Heart right ventricle (tissue), 16 donors: ENCODE measurements around the gene BMF. TPM values are rescaled to one million over a fixed set of nuclear protein-coding genes. Genes with fewer than 3 reads are reported as not detected.
"Not testable (repeated sequence)": the region's sequence is repeated elsewhere in the genome, so short reads cannot be mapped to it uniquely, and the experiment has no call there.

ENCODE experiments used
- ATAC-seq, 8 donors: fragments of 200-7000 bp; cut with Tn5 transposase; one replicate each; pipeline ENCODE4 v1.9.1; 2020; ENCODE audit warnings: mild to moderate bottlenecking in 8 of 8, moderate library complexity in 8 of 8, moderate number of reproducible peaks in 1 of 8
- DNase-seq, 2 donors: peaks; one replicate each; pipeline ENCODE4 v3.0.0-alpha.2; 2020
- H3K27ac ChIP-seq, 10 donors: fragments of 200-600 bp; sonication (generic) in 2 of 10; one replicate each; pipeline versions ENCODE4 v1.5.0 to v1.8.0; 2020 to 2022; ENCODE audit warnings: mild to moderate bottlenecking in 3 of 10
- H3K27me3 ChIP-seq, 7 donors: fragments of 200-600 bp; one replicate each; pipeline ENCODE4 v1.8.0; 2021 to 2022; ENCODE audit warnings: mild to moderate bottlenecking in 2 of 7
- H3K36me3 ChIP-seq, 9 donors: fragments of 200-600 bp; sonication (generic) in 1 of 9; one replicate each; pipeline versions ENCODE4 v1.5.0 to v1.8.0; 2020 to 2022; ENCODE audit warnings: mild to moderate bottlenecking in 2 of 9
- H3K4me1 ChIP-seq, 9 donors: fragments of 200-600 bp; sonication (generic) in 1 of 9; one replicate each; pipeline versions ENCODE4 v1.5.0 to v1.8.0; 2020 to 2022; ENCODE audit warnings: mild to moderate bottlenecking in 4 of 9
- H3K4me3 ChIP-seq, 10 donors: fragments of 200-600 bp; sonication (generic) in 2 of 10; one replicate each; pipeline versions ENCODE4 v1.5.0 to v1.8.0; 2020 to 2022; ENCODE audit warnings: mild to moderate bottlenecking in 7 of 10, moderate library complexity in 2 of 10
- H3K9me3 ChIP-seq, 11 donors: fragments of 200-600 bp in 10 of 11; sonication (generic) in 2 of 11; one replicate each; pipeline versions ENCODE4 v1.5.0 to v1.8.0; 2013 to 2022; ENCODE audit warnings: mild to moderate bottlenecking in 2 of 11, control low read depth in 1 of 11, moderate library complexity in 1 of 11
- WGBS, 2 donors: extraction: QIAGEN DNeasy Blood & Tissue Kit; methylation state at CpG; one replicate each; pipeline ENCODE4 v1.1.7; 2013; ENCODE audit warnings: inconsistent platforms in 1 of 2; 5-methylcytosine and 5-hydroxymethylcytosine counted together
- intact Hi-C, 10 donors: fragments of 100-400 bp; cut with DNase I; formaldehyde crosslinking; loops; one replicate each; pipeline versions ENCODE4 v1.11.1 to v1.14.2; 2022
- long read RNA-seq, 3 donors: library from polyadenylated mRNA; unstranded; transcript quantifications; one replicate each; pipeline ENCODE4 v2.0.0, GENCODE V29; 2020 to 2021
- polyA plus RNA-seq, 2 donors: library from polyadenylated mRNA; stranded (reverse); fragments of 200-250 nt; gene quantifications; one replicate each; pipeline ENCODE4 v1.2.3, GENCODE V29; 2013
- total RNA-seq, 10 donors: library from RNA; stranded (reverse); fragmentation: NEBNext Ultra II Directional in 3 of 10; extraction: Animal tissue kit (Norgen Biotek cat#: 25700) in 3 of 10; gene quantifications; one replicate each; pipeline versions ENCODE4 v1.2.1 to v1.2.4, GENCODE V29; 2021 to 2023
- TF ChIP-seq, protein P1 (sequence below), 9 donors: fragments of 200-600 bp; sonication (generic) in 2 of 9; IDR thresholded peaks; one replicate each; pipeline versions ENCODE4 v1.5.0 to v1.8.0; 2021 to 2022; ENCODE audit warnings: antibody characterized with exemption in 9 of 9, mild to moderate bottlenecking in 5 of 9, moderate library complexity in 1 of 9
- donor health status: Arrhythmogenic right ventricular cardiomyopathy.
- donor health status: ischemic (EF 13 %, LVEDD 7.1; RV severe dilation, severe dysfunction).
- donor health status: healthy with polysubstance abuse.
- donor health status: DM: no; HTN: yes; CAD: no.
- donor health status: DM: no; HTN: no; CAD: no.
- donor health status: ischemic (EF 25% LVEDD 6.9; RV normal size, moderate dysfunction).
- donor health status: ischemic (EF 25% LVEDD 5.7; RV mildly dilated, moderate dysfunction).
- donor health status: healthy.
- donor health status: DM: yes; HTN: yes; CAD: no.
- donor health status: Ischemic cardiomyopathy.
- donor health status: ischemic (EF 35%, LVEDD 5.7; RV mildly dilated, moderate dysfunction).
- donor health status: nonischemic (EF 11% LVEDD 7.7; RV severe dilation, severe dysfunction).
- donor health status: DM: yes; HTN: yes; CAD: no.
- donor health status: PGD.
- donor health status: ischemic (EF 29% LVEDD 5.4; RV normal size, mild dysfunction).
- donor health status: nonischemic (EF 23%, LVEDD 6.1; RV moderate dilation, normal function).

Gene BMF, protein sequence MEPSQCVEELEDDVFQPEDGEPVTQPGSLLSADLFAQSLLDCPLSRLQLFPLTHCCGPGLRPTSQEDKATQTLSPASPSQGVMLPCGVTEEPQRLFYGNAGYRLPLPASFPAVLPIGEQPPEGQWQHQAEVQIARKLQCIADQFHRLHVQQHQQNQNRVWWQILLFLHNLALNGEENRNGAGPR
- 10 to 100 TPM in 1 of 10 donors, 1 to 10 TPM in 8, under 1 TPM in 1; 0.92 to 10.2 (median 3.0) TPM for total RNA-seq
- polyA plus RNA-seq = 1 to 10 TPM; 2.1 to 4.6 TPM
- long read RNA-seq, donor 1, full-length matches to known transcripts = 2 of 4 reads
- long read RNA-seq, donor 1, partial matches to known transcripts = 1 of 4 reads
- long read RNA-seq, donor 1, other reads (novel, unspliced or antisense) = 1 of 4 reads
- long read RNA-seq, donor 2, full-length matches to known transcripts = 1 of 5 reads
- long read RNA-seq, donor 2, partial matches to known transcripts = 2 of 5 reads
- long read RNA-seq, donor 2, other reads (novel, unspliced or antisense) = 2 of 5 reads
- long read RNA-seq, donor 3 = 0 reads

DNA sequence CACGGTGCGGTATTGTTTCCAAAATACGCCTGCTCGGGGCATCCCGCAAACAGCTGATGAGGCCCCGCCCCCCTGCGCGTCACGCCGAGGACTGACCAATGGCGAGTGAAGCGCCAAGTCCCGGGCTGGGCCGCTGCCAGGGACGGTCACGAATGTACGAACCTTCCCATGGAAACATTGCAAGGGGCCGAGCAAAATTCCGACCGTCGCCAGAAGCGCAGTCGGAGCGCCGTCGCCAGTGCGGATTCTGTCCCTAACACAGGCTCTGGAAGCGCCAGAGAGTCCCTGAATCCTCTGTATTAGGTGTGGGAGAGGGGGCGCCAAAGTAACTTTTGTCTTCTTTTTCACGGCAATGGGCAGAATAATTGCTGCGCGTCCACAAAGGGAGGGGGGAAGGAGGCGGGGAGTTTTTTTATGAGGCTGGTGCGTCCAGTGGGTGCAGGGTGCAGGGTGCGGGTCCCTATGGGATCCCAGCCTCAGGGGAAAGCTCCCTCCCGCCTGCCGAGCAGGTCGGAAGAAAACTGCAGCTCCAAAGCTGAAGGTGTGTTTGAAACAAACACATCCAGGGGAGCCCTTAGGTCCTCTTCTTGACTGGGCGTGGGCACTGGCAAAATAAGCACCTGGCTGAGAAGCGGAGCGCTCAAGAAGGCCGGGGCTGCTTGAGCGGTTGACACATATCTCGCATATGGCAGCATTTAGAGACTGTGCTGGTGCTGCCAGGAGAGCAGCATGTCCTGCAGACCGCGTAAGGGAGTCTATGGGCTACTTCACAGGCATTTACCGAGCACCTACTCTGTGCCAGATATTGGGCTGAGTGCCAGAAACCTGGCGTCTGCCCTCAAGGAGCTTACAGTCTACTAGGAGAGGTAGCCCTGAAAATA lies at the start of gene BMF:
Gene BMF (minus strand): TSS at position 25 of the 881 bp plus-strand sequence. CDS start 2,793 bp downstream, outside the sequence.
- WGBS, 2 donors = 4% methylated on average over 48 of the region's 48 CpGs
- H3K4me1 ChIP-seq = peaks cover 9 to 47% (median 34%) of the 10 kb centered on the region in 9 donors
- H3K9me3 ChIP-seq = no peaks in the 10 kb centered on the region
- H3K36me3 ChIP-seq = peaks cover 0 to 4% (median 0%) of the 10 kb centered on the region in 9 donors
- peak; percentile 100 for DNase-seq
- TF ChIP-seq, protein P1, sequence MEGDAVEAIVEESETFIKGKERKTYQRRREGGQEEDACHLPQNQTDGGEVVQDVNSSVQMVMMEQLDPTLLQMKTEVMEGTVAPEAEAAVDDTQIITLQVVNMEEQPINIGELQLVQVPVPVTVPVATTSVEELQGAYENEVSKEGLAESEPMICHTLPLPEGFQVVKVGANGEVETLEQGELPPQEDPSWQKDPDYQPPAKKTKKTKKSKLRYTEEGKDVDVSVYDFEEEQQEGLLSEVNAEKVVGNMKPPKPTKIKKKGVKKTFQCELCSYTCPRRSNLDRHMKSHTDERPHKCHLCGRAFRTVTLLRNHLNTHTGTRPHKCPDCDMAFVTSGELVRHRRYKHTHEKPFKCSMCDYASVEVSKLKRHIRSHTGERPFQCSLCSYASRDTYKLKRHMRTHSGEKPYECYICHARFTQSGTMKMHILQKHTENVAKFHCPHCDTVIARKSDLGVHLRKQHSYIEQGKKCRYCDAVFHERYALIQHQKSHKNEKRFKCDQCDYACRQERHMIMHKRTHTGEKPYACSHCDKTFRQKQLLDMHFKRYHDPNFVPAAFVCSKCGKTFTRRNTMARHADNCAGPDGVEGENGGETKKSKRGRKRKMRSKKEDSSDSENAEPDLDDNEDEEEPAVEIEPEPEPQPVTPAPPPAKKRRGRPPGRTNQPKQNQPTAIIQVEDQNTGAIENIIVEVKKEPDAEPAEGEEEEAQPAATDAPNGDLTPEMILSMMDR (IDR thresholded peaks at IDR 0.05) = peak in 7 of 9 donors; percentile 15 to 53 (median 37)
- peak within 1 kb of the TSS; percentile 44 to 91 (median 77) for H3K27ac ChIP-seq
- peaks cover 0 to 8% (median 0%) of the 10 kb centered on the region in 7 donors for H3K27me3 ChIP-seq
- intact Hi-C loops = loop anchor here in 9 of 10 donors (2.0 to 10.0 kb wide), 6 partner anchors 47 to 64 kb away; partner anchors contain the start of gene BUB1B (in 3 of the 9)
- peak; percentile 86 to 95 (median 92) for ATAC-seq
- H3K4me3 ChIP-seq = peak within 1 kb of the TSS; percentile 36 to 87 (median 78)

DNA sequence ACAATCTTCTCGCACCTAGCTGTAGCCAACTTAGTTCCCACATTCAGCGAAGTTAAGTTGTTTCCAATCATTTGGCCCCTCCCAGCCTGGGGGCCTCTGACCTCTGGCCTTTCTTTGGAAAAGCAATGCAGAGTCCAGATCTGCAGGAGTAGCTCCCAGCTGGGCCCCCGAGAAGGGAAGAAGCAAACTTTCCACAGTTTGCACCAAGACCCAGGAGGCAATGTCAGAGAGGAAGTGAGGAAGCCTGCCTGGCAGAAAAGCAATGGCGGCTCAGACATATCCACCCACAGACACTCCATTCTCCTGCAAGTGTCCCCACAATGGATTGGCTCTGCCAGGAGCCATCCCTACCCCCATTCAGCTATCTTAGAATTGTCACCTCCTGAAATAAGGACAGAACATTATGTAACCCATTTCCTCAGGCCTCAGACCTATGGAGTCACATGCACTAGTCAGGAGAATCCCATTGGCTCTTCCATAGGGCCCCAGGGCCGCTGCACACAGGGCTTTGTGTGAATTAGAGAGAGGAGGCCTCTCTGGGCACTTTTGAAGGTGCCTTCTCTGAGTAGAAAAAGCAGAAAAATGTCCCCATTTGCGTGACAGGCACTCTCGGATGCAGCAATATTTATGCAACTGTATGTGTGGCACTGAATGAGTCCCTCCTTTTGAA lies 49.2 kb upstream of the BMF start:
- Histone ChIP-seq H3K4me1 (peaks cover 0 to 23% (median 10%) of the 10 kb centered on the region in 9 donors), H3K4me3 (no peak overlapping the region), H3K9me3 (no peaks in the 10 kb centered on the region), H3K36me3 (no peaks in the 10 kb centered on the region), H3K27me3 (no peaks in the 10 kb centered on the region), H3K27ac (no peak overlapping the region)
- TF ChIP-seq, protein P1 (IDR thresholded peaks at IDR 0.05) = no peak
- no peak for ATAC-seq
- WGBS, 2 donors = 88 to 90% methylated on average over 7 of the region's 7 CpGs
- intact Hi-C loops = loop anchor here in 1 of 10 donors (5.0 kb wide), 1 partner anchor 46 kb away; no protein-coding TSS in a partner anchor
- DNase-seq = no peak

DNA sequence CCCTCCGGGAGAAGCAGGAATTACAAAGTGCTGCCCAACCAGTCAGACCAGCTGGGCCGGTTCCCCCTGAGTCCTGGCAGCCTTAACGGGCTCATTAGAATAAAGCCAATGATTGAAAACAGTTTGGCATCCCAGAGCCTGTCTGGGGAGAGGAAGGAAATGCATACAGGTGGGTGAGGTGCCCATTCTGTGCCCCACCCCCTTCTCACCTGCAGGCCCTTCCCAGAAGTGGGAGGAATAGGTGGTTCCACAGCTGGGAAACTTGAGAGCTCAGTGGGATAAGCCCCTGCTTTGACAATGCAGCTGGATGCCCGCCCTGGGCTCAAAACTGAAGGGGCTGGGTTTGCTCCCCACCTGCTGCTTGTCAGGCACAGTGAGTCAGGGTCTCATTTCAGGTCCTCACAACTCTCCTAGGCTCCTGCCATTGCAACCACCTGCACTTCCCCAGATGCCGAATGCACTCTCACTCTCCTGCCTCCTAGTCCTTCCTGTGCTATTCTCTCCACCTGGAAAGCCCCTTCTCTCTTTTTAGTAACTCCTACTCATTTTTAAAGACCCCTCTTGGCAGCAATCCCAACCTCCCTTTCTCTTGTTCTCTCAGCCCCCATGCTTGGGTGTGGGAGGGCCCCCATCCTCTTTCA lies 46.7 kb upstream of the BMF start:
- no peaks in the 10 kb centered on the region for H3K36me3 ChIP-seq
- DNase-seq (no peak), ATAC-seq (no peak)
- no peaks in the 10 kb centered on the region for H3K27me3 ChIP-seq
- TF ChIP-seq, protein P1 (IDR thresholded peaks at IDR 0.05) = no peak
- WGBS, 2 donors = 60 to 71% methylated on average over 4 of the region's 5 CpGs
- H3K4me1 ChIP-seq = peaks cover 0 to 2% (median under 1%) of the 10 kb centered on the region in 9 donors
- no peaks in the 10 kb centered on the region for H3K9me3 ChIP-seq
- H3K4me3 ChIP-seq = no peak overlapping the region
- H3K27ac ChIP-seq = no peak overlapping the region
- intact Hi-C loops = loop anchor here in 1 of 10 donors (5.0 kb wide), 1 partner anchor 43 kb away; no protein-coding TSS in a partner anchor

DNA sequence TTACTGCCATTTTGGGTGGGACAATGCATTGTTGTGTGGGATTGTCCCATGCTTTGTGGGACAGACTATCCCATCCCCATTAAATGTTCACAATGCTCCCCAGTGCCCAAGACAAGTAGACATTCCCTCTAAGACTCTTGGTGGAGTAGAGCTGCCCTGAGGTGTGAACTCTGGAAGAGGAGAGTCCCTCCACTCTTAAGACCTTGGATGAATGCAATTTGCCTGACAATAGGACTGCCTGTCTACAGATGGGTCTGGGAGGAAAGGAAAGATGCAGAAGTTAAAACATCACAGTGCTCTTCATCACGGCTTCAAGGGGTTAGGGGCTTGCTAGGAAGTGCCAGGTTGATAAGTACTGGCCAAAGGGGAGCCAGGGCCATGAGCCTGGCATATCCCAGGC lies 46.1 kb upstream of the BMF start:
- H3K36me3 ChIP-seq, H3K27me3 ChIP-seq, DNase-seq, H3K27ac ChIP-seq, ATAC-seq, H3K4me1 ChIP-seq, H3K4me3 ChIP-seq, H3K9me3 ChIP-seq: not testable (repeated sequence)
- WGBS, 2 donors = 87% methylated on average over 1 of the region's 1 CpG; no CpG with 5 or more reads in 1 of the 2 donors
- intact Hi-C loops = loop anchor here in 1 of 10 donors (5.0 kb wide), 1 partner anchor 43 kb away; no protein-coding TSS in a partner anchor
